HEK293 (cell line): Measurements from ENCODE around the gene IP6K3.

Experiments
- CTCF ChIP-seq: fragments of 450-650 bp; formaldehyde crosslinking; IDR thresholded peaks from 2 replicates; pipeline ENCODE4 v1.5.1; 2016; ENCODE audit warnings: missing biosample characterization, missing genetic modification characterization
- WT1 ChIP-seq: fragments of 450-650 bp; formaldehyde crosslinking; IDR thresholded peaks from 2 replicates; pipeline ENCODE4 v1.5.1; 2016; ENCODE audit warnings: missing biosample characterization, missing genetic modification characterization
- ZNF24 ChIP-seq: fragments of 450-650 bp; formaldehyde crosslinking; IDR thresholded peaks from 2 replicates; pipeline ENCODE4 v1.5.1; 2016; ENCODE audit warnings: missing biosample characterization, missing genetic modification characterization
- ZNF324 ChIP-seq: fragments of 450-650 bp; formaldehyde crosslinking; IDR thresholded peaks from 2 replicates; pipeline ENCODE4 v1.5.1; 2016; ENCODE audit warnings: missing biosample characterization, missing genetic modification characterization
- TF ChIP-seq, protein P1 (sequence below): fragments of 450-650 bp; formaldehyde crosslinking; optimal IDR thresholded peaks from 2 replicates; pipeline ENCODE3; 2016; ENCODE audit warnings: missing biosample characterization, mild to moderate bottlenecking, missing genetic modification characterization
- TF ChIP-seq, protein P2 (sequence below): fragments of 450-650 bp; formaldehyde crosslinking; IDR thresholded peaks from 2 replicates; pipeline ENCODE4 v1.5.1; 2016; ENCODE audit warnings: missing biosample characterization, missing genetic modification characterization, low read depth

DNA sequence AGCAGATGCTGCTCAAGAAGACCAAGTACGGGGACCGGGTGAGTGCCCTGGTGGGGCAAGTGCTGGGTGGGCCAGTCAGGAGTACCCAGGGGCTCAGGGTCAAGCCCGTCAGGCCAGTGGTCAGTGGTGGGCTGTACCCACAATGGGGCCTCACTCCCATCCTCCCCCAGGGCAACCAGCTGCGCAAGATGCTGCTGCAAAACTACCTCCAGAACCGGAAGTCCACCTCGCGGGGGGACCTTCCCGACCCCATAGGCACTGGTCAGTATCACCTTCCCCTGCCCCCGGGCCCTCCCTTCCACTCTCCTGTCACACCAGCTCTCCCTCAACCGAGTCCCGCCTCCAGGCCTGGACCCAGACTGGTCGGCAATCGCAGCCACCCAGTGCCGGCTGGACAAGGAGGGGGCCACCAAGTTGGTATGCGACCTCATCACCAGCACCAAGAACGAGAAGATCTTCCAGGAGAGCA, 62.2 kb downstream of the IP6K3 start:
- TF ChIP-seq, protein P1, sequence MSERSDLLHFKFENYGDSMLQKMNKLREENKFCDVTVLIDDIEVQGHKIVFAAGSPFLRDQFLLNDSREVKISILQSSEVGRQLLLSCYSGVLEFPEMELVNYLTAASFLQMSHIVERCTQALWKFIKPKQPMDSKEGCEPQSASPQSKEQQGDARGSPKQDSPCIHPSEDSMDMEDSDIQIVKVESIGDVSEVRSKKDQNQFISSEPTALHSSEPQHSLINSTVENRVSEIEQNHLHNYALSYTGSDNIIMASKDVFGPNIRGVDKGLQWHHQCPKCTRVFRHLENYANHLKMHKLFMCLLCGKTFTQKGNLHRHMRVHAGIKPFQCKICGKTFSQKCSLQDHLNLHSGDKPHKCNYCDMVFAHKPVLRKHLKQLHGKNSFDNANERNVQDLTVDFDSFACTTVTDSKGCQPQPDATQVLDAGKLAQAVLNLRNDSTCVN: no peak
- TF ChIP-seq ZNF324 (tag by site-specific recombination) (no peak), CTCF (no peak), ZNF24 (no peak), WT1 (tag by site-specific recombination) (no peak)
- TF ChIP-seq, protein P2, sequence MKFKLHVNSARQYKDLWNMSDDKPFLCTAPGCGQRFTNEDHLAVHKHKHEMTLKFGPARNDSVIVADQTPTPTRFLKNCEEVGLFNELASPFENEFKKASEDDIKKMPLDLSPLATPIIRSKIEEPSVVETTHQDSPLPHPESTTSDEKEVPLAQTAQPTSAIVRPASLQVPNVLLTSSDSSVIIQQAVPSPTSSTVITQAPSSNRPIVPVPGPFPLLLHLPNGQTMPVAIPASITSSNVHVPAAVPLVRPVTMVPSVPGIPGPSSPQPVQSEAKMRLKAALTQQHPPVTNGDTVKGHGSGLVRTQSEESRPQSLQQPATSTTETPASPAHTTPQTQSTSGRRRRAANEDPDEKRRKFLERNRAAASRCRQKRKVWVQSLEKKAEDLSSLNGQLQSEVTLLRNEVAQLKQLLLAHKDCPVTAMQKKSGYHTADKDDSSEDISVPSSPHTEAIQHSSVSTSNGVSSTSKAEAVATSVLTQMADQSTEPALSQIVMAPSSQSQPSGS (tag by site-specific recombination): no peak
